ENCODE results near the gene ASAP3.

ASAP3 gene

GRCh38 chr1:23525558-23526250, 41.7 kb upstream of the ASAP3 start:
- Histone ChIP-seq H3K27ac (ENCODE audit: low read length) (no peak overlapping the region), H2AFZ (ENCODE audit: low read depth, low read length) (no peak overlapping the region), H3K9ac (ENCODE audit: low read length) (peak overlapping the region; percentile 34; the same call in 1 of the 2 replicates), H3K4me2 (ENCODE audit: low read length) (peak overlapping the region; percentile 58), H4K20me1 (ENCODE audit: insufficient read depth, low read length) (peaks cover 18% of the 10 kb centered on the region), H3K9me3 (ENCODE audit: insufficient read depth, low read length) (no peaks in the 10 kb centered on the region), H3K36me3 (replicated peaks; ENCODE audit: low read depth, low read length) (no peaks in the 10 kb centered on the region), H3K27me3 (ENCODE audit: low read depth, low read length) (no peaks in the 10 kb centered on the region), H3K4me1 (ENCODE audit: low read length) (peaks cover 64% of the 10 kb centered on the region), H3K4me3 (ENCODE audit: low read length) (peak overlapping the region; percentile 7; the same call in 1 of the 2 replicates), H3K79me2 (ENCODE audit: low read length) (peaks cover 29% of the 10 kb centered on the region)
- TF ChIP-seq EZH2phosphoT487 (IDR thresholded peaks at IDR 0.05; ENCODE audit: low read depth) (no peak), CTCF (IDR thresholded peaks at IDR 0.05; ENCODE audit: low read depth, low read length) (no peak)

GRCh38 chr1:23524716-23525401, 40.9 kb upstream of the ASAP3 start:
- no peak overlapping the region for H2AFZ ChIP-seq (ENCODE audit: low read depth, low read length)
- TF ChIP-seq EZH2phosphoT487 (IDR thresholded peaks at IDR 0.05; ENCODE audit: low read depth), result no peak
- TF ChIP-seq CTCF (IDR thresholded peaks at IDR 0.05; ENCODE audit: low read depth, low read length), result no peak
- peaks cover 58% of the 10 kb centered on the region for H3K4me1 ChIP-seq (ENCODE audit: low read length)
- H3K9me3 ChIP-seq (ENCODE audit: insufficient read depth, low read length), result no peaks in the 10 kb centered on the region
- H3K79me2 ChIP-seq (ENCODE audit: low read length), result peaks cover 22% of the 10 kb centered on the region
- H4K20me1 ChIP-seq (ENCODE audit: insufficient read depth, low read length), result peaks cover 18% of the 10 kb centered on the region
- H3K36me3 ChIP-seq (replicated peaks; ENCODE audit: low read depth, low read length), result no peaks in the 10 kb centered on the region
- peak overlapping the region; percentile 58 for H3K4me2 ChIP-seq (ENCODE audit: low read length)
- no peaks in the 10 kb centered on the region for H3K27me3 ChIP-seq (ENCODE audit: low read depth, low read length)
- no peak overlapping the region for H3K27ac ChIP-seq (ENCODE audit: low read length)
- peak overlapping the region; percentile 34; the same call in 1 of the 2 replicates for H3K9ac ChIP-seq (ENCODE audit: low read length)
- peak overlapping the region; percentile 7; the same call in 1 of the 2 replicates for H3K4me3 ChIP-seq (ENCODE audit: low read length)

GRCh38 chr1:23524163-23524562, 40.2 kb upstream of the ASAP3 start:
- Histone ChIP-seq H3K4me3 (ENCODE audit: low read length) (no peak overlapping the region), H3K27me3 (ENCODE audit: low read depth, low read length) (no peaks in the 10 kb centered on the region), H3K79me2 (ENCODE audit: low read length) (0 out of 2 replicates have a peak, but pooled peaks cover 16% of the 10 kb centered on the region), H2AFZ (ENCODE audit: low read depth, low read length) (no peak overlapping the region), H3K4me2 (ENCODE audit: low read length) (no peak overlapping the region; the same call in 1 of the 2 replicates), H3K9me3 (ENCODE audit: insufficient read depth, low read length) (no peaks in the 10 kb centered on the region), H3K36me3 (replicated peaks; ENCODE audit: low read depth, low read length) (no peaks in the 10 kb centered on the region), H3K4me1 (ENCODE audit: low read length) (peaks cover 51% of the 10 kb centered on the region), H3K9ac (ENCODE audit: low read length) (no peak overlapping the region), H3K27ac (ENCODE audit: low read length) (no peak overlapping the region), H4K20me1 (ENCODE audit: insufficient read depth, low read length) (peaks cover 18% of the 10 kb centered on the region)
- no peak for TF ChIP-seq EZH2phosphoT487 (IDR thresholded peaks at IDR 0.05; ENCODE audit: low read depth)
- TF ChIP-seq CTCF (IDR thresholded peaks at IDR 0.05; ENCODE audit: low read depth, low read length), result no peak
